ENCODE results near the gene CNIH3. TPM values are rescaled to one million over a fixed set of nuclear protein-coding genes. Genes with fewer than 3 reads are reported as not detected.

Gene CNIH3
- total and polyA plus RNA-seq, 2 donors (not counting 3 experiments of a cell fraction or from before 2014, with no cell fraction given) = 1.3 to 2.5 TPM

DNA sequence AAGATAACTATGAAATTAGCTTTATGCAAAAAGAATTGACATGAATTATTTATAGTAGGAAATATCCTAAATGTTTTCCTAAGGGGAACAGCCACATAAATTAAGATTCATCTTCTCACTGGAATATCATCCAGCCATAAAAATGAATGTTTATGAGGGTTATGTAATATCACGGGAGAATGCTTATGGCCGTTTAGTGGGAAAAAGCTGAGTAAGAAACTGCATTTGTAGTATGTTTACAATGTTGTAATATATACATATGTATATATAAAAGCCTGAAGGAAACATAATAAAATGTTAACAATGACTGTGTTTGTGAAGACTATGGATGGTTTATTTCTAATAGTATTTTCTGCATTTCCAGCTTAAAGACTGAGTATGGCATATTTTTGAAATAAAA is 161.1 kb downstream of the CNIH3 start:
- ChIA-PET CTCF (no interaction called here), POLR2A (no interaction called here)
- intact Hi-C loops (cut with micrococcal nuclease) (loop anchor here (10.0 kb wide), 1 partner anchor 58 kb away; no protein-coding TSS in a partner anchor), dilution Hi-C loops (cut with MboI; ENCODE audit: extremely low pct_ligation_motif_present, low sequenced_read_pairs) (no loop called here)
- DNase-seq (ENCODE audit: low read depth, low spot score) = no peak
- Histone ChIP-seq H3K4me2 (ENCODE audit: insufficient read depth, low read length) (no peak overlapping the region), H2AFZ (ENCODE audit: low read depth, low read length) (no peak overlapping the region), H3K4me3 (replicated peaks in 1 of 3; ENCODE audit: insufficient read depth in 1 of 3, low read depth in 1 of 3, low read length in 3 of 3) (no peak overlapping the region), H3K9me1 (replicated peaks; ENCODE audit: control insufficient read depth, extremely low read depth, insufficient read depth, low read length) (no peaks in the 10 kb centered on the region), H3K79me2 (ENCODE audit: control insufficient read depth, insufficient read depth, low read length) (no peaks in the 10 kb centered on the region), H3K9me3 (replicated peaks; ENCODE audit: control insufficient read depth, insufficient read depth, low read length) (no peaks in the 10 kb centered on the region), H3K9ac (replicated peaks; ENCODE audit: extremely low read depth, insufficient read depth, low read length) (no peak overlapping the region), H3K4me1 (ENCODE audit: control insufficient read depth, extremely low read depth, insufficient read depth, low read length) (no peaks in the 10 kb centered on the region), H3K36me3 (ENCODE audit: control insufficient read depth in 2 of 2, extremely low read depth in 1 of 2, insufficient read depth in 2 of 2, low read length in 2 of 2) (no peaks in the 10 kb centered on the region), H3K27me3 (ENCODE audit: control insufficient read depth in 2 of 2, insufficient read depth in 2 of 2, low read length in 2 of 2) (no peaks in the 10 kb centered on the region), H3K27ac (ENCODE audit: insufficient read depth, low read depth, low read length) (no peak overlapping the region), H4K20me1 (replicated peaks; ENCODE audit: control insufficient read depth, extremely low read depth, insufficient read depth, low read length) (peaks cover 2% of the 10 kb centered on the region)
- TF ChIP-seq POLR2A (IDR thresholded peaks at IDR 0.05; ENCODE audit: low read depth, low read length) (no peak), FOS (IDR thresholded peaks at IDR 0.05; ENCODE audit: borderline replicate concordance, insufficient read depth, low read length) (no peak), JUN (IDR thresholded peaks at IDR 0.05; ENCODE audit: borderline replicate concordance, insufficient read depth, insufficient read length, low read depth) (no peak)
- FAIRE-seq = no peak
- no TSS peak for BruUV-seq (replicated peaks)

DNA sequence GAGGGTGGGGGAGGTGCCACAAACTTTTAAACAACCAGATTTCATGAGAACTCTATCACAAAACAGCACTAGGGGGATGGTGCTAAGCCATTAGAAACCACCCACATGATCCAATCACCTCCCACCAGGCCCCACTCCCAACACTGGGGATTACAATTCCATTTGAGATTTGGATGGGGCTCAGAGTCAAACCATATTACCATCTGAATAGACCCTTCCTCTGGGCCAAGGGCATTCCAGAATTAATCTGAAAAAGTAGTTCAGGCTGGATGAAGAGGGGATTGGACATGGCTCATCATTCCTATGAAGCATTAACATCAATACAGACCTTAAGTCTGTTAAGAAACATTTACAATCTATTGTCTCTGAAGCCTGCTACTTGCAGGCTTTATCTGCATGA is 163.4 kb downstream of the CNIH3 start:
- Histone ChIP-seq H3K4me1 (ENCODE audit: control insufficient read depth, extremely low read depth, insufficient read depth, low read length) (no peaks in the 10 kb centered on the region), H3K9ac (replicated peaks; ENCODE audit: extremely low read depth, insufficient read depth, low read length) (no peak overlapping the region), H4K20me1 (replicated peaks; ENCODE audit: control insufficient read depth, extremely low read depth, insufficient read depth, low read length) (peaks cover 2% of the 10 kb centered on the region), H2AFZ (ENCODE audit: low read depth, low read length) (no peak overlapping the region), H3K27me3 (ENCODE audit: control insufficient read depth in 2 of 2, insufficient read depth in 2 of 2, low read length in 2 of 2) (peaks cover 0 to 2% of the 10 kb centered on the region in 2 experiments), H3K4me2 (ENCODE audit: insufficient read depth, low read length) (no peak overlapping the region), H3K36me3 (ENCODE audit: control insufficient read depth in 2 of 2, extremely low read depth in 1 of 2, insufficient read depth in 2 of 2, low read length in 2 of 2) (no peaks in the 10 kb centered on the region), H3K4me3 (replicated peaks in 1 of 3; ENCODE audit: insufficient read depth in 1 of 3, low read depth in 1 of 3, low read length in 3 of 3) (no peak overlapping the region), H3K9me1 (replicated peaks; ENCODE audit: control insufficient read depth, extremely low read depth, insufficient read depth, low read length) (no peaks in the 10 kb centered on the region), H3K79me2 (ENCODE audit: control insufficient read depth, insufficient read depth, low read length) (no peaks in the 10 kb centered on the region), H3K27ac (ENCODE audit: insufficient read depth, low read depth, low read length) (no peak overlapping the region), H3K9me3 (replicated peaks; ENCODE audit: control insufficient read depth, insufficient read depth, low read length) (no peaks in the 10 kb centered on the region)
- intact Hi-C loops (cut with micrococcal nuclease) = loop anchor here (10.0 kb wide), 1 partner anchor 55 kb away; no protein-coding TSS in a partner anchor
- DNase-seq (ENCODE audit: low read depth, low spot score) (no peak), FAIRE-seq (no peak)
- TF ChIP-seq FOS (IDR thresholded peaks at IDR 0.05; ENCODE audit: borderline replicate concordance, insufficient read depth, low read length) (no peak), POLR2A (IDR thresholded peaks at IDR 0.05; ENCODE audit: low read depth, low read length) (no peak)
- TF ChIP-seq, protein P1, sequence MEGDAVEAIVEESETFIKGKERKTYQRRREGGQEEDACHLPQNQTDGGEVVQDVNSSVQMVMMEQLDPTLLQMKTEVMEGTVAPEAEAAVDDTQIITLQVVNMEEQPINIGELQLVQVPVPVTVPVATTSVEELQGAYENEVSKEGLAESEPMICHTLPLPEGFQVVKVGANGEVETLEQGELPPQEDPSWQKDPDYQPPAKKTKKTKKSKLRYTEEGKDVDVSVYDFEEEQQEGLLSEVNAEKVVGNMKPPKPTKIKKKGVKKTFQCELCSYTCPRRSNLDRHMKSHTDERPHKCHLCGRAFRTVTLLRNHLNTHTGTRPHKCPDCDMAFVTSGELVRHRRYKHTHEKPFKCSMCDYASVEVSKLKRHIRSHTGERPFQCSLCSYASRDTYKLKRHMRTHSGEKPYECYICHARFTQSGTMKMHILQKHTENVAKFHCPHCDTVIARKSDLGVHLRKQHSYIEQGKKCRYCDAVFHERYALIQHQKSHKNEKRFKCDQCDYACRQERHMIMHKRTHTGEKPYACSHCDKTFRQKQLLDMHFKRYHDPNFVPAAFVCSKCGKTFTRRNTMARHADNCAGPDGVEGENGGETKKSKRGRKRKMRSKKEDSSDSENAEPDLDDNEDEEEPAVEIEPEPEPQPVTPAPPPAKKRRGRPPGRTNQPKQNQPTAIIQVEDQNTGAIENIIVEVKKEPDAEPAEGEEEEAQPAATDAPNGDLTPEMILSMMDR (IDR thresholded peaks at IDR 0.05; ENCODE audit: extremely low read depth in 1 of 2, insufficient read depth in 1 of 2, low read depth in 1 of 2, low read length in 2 of 2) = no peak
- no TSS peak for BruUV-seq (replicated peaks)
- ChIA-PET POLR2A (no interaction called here), CTCF (no interaction called here)
- dilution Hi-C loops (cut with MboI; ENCODE audit: extremely low pct_ligation_motif_present, low sequenced_read_pairs) = no loop called here

Measured in endothelial cell of umbilical vein (primary cell).